GM18951 (cell line): ENCODE data around the gene AAK1.
"Not testable (repeated sequence)": the region's sequence is repeated elsewhere in the genome, so short reads cannot be mapped to it uniquely, and the experiment has no call there.

ENCODE experiments used
- POLR2A ChIP-seq: IDR thresholded peaks from 4 replicates; pipeline ENCODE4 v1.6.1; 2011; ENCODE audit warnings: mild to moderate bottlenecking; ENCODE audit not compliant: insufficient read length, insufficient read depth; ENCODE audit errors: extremely low read depth
- in situ Hi-C: fragments of 300-500 bp; cut with MboI; formaldehyde crosslinking; loops from one replicate; pipeline ENCODE4 v1.12.0; 2022; ENCODE audit warnings: low sequenced_read_pairs, mixed read lengths, inconsistent platforms; ENCODE audit not compliant: unreplicated experiment

The AAK1 gene

DNA sequence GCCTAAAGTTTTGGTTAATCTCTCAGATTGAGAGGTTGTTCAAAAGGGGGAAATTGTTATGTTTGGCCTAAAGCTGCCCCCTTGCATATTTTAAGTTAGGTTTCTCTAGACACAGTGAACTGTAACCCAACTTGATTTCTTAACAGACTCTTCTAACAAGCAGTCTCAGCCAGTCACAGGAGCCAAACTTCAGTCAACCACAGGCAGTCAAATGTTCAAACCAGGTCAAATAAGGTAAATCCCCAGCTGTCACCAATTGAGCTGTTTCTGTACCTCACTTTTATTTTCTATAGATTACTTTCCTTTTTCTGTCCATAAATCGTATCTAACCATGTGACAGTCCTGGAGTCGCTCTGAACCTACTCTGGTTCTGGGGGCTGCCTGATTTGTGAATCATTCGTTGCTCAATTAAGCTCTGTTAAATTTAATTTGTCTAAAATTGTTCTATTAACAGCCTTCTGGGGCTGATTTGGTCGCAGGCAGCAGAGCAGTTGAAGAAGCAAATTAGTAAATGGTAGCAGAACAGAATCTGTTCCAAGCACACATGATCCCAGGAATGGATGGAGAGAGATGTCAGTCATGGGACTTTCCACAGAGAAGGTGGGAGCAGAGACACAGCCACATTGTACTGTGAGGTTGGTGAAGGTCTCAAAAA is 189.9 kb downstream of the AAK1 start:
- in situ Hi-C loops, result no loop called here
- no peak for TF ChIP-seq POLR2A

DNA sequence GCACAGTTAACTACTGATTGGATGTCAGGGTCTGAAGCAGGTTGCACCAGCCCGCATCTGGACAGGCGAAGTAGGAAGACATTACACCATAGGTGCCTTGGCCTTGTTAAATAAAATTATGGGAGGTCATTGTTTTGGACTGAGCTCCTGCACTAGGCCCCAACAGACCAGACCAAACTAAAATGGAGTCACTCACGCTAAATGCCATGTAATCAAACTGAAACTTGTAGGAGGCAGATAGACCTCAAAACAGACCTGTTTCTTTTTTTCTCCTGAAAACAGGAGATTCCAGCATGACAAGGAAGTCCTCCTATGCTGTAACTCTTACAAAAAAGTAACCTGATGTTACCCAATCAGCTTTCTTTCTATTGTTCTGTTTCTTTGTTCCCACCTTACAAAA is 190.9 kb downstream of the AAK1 start:
- in situ Hi-C loops, result no loop called here
- no peak for TF ChIP-seq POLR2A

DNA sequence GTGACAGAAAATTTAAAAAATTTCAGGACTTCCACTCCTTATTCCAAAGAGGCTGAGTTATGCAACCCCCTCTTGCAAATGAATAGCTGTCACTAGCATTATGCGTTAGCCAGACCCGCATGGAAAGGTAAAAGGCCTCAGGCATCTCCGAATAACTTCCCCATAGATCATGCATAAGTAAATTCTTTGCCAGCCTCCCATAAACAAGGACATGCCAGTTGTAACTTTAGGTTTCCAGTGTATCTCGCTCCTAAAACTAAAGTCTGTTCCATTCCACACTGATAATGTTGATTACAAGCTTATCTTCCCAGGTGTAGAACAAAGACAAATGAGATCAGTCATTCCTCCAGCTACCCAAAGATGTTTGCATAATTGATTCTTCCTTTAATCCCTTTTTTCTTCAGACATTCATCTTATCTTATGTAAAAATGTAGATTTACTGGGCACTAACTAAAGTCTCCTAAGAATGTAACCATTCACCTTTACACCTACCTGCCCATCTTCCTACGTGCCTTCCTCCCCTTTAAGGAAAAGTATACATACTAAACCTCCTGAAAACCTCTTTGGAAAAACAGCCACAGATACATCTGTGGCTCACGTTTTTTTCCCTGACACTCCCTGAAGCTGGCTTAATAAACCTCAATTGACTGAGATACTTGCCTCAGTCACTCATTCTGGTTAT is 192.7 kb downstream of the AAK1 start:
- TF ChIP-seq POLR2A, result no peak
- in situ Hi-C loops, result no loop called here

DNA sequence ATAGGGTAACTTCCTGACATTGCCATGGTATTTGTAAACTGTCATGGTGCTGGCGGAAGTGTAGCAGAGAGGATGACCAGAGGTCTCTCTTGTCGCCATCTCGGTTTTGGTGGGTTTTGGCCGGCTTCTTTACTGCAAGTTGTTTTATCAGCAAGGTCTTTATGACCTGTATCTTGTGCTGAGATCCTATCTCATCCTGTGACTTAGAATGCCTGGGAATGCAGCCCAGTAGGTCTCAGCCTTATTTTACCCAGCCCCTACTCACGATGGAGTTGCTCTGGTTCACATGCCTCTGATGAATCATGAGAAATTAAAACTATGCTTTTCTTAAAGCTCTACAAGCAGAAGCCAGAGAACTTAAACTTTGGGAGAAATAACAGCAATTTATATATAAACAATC is 193.6 kb downstream of the AAK1 start:
- in situ Hi-C loops, result no loop called here
- no peak for TF ChIP-seq POLR2A

DNA sequence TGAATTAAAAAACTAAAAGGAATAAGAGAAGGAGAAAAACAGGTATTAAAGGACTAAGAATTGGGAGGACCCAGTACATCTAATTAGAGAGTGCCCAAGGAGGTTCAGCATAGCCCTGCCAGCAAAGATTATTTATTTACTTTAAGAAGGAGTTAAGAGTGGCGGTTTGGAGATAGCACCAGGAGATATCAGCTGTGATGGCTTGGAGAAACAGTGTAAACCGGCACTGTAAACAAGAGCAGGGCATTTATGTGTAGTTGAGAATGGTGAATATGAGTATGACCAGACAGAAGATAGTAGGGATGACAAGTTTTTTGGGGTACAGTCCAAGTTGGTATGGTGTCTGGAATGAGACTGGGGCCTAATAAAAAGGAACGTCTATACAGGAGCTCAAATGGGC is 199.9 kb downstream of the AAK1 start:
- in situ Hi-C loops, result not testable (repeated sequence)

DNA sequence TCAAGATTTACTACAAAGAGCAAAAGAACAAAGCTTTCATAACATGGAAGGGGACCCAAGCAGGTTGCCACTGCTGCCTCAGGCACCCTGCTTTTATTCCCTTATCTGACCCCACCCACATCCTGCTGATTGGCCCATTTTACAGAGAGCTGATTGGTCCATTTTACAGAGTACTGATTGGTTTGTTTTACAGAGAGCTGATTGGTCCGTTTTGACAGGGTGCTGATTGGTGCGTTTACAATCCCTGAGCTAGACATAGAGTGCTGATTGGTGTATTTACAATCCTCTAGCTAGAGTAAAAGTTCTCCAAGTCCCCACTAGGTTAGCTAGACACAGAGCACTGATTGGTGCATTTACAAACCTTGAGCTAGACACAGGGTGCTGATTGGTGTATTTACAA is 204.0 kb downstream of the AAK1 start:
- in situ Hi-C loops, result not testable (repeated sequence)

DNA sequence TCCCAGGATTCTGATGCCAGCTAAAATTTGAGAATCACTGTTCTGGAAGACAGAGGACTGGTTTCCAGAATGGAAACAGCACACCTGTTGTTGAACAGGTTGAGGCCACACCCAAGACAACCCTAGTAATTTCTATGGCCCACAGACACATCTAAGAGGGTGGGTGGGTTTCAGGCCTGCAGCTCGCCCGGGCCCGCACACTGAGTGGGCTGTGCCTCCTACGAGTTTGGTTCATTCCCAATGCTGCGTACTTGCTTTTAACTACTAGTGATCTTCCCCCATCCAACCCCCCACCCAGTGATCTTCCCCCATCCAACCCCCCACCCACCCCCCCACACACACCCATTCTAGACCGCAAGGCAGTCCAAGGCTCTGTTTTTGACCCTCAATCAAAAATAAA is 205.0 kb downstream of the AAK1 start:
- in situ Hi-C loops, result no loop called here
- no peak for TF ChIP-seq POLR2A

DNA sequence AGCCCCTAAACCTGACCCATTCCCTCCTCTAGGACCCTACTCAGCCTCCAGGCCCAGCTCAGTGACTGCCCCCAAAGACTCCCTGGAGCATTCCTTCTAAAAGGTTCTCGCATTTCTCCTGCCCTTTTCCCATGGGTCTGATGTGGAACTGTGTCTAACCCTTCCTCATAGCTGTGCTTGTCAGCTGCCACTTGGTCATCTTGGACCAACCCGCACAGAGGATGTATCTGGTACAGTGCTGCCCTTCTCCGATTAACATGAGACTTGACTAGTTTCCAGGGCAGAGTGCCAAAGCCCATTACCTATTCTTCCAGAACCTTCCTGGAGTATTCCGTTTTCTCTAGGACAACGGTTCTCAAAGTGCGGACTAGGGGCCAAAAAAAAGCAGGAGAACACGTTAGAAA is 205.8 kb downstream of the AAK1 start:
- no peak for TF ChIP-seq POLR2A
- in situ Hi-C loops, result no loop called here

DNA sequence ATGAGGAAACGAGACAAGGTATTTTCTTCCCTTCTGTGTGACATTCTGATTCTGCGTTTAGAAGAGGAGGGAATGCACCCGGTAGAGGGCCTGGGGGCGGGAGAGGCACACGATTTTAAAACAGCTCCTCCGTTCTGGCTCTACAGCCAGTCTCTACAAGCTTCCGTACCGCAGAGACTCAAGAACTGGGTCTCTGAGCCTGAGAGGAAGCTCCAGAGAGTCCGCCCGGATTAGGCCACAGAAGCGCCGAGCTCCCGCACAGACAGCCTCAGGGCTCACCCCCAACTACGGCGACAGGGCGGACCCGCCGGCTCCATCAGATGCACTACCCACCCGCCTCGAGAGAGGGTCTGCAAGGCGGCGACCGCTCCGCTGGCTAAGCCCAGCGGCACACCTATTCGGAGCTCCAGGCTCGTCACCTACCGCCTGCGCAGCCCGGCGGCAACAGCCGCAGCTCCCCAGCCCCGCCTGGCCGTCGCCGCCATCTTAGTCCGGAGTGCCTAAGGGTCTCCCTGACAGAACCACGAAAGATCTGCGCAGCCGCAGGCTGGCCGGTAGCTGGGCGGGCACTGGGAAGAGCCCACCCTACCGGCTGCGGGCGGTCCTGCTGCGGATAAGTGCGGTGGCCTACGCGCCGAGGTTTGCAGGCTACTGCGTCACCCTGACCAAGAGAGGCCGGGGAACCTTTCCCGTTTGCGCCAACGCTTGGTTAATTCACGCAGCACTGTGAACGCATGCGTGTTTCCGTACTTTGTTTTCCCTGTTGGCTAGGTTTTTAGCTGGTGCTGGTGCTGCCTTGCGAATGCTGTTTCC is 206.4 kb downstream of the AAK1 start, which contains the start of gene NFU1:
TSS of gene NFU1 (minus strand) at position 498 of the 813 bp plus-strand sequence. CDS start at position 485, 13 bp downstream.
- in situ Hi-C loops, result no loop called here
- TF ChIP-seq POLR2A, result peak; percentile 95

DNA sequence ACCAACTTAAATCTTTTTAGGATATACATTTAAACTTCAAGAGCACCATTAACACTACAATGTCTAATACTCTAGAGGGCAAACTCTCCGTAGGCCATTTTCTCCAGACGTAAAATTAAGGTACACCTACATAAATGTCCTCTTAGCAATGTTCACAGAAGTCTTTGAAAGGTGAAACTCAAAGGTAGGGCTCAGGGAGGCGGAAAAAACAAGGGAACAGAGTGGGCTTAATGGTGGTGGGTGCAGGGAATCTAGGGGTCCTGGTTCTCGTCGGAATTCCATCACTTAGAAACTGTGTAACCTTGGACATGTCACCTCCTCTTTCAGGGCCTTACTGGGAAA is 207.0 kb downstream of the AAK1 start:
- in situ Hi-C loops, result no loop called here
- no peak for TF ChIP-seq POLR2A

DNA sequence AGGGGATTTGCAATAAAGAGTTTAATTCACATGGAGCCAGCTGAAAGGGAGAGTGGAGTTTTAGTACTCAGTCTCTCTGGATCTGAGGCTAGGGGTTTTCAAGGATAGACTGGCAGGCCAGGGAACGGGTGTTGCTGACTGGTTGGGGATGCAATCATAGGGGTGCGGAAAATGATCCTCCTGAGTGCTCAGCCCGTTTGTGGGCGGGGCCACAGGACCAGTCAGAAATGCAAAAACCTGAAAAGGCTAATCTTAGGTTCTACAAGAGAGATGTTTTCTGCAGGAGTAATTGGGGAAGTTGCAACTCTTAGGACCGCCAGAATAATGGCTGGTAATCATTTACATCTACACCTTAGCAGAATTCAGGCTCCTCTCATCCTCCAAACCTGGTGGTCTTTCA is 208.8 kb downstream of the AAK1 start:
- in situ Hi-C loops, result no loop called here
- no peak for TF ChIP-seq POLR2A

DNA sequence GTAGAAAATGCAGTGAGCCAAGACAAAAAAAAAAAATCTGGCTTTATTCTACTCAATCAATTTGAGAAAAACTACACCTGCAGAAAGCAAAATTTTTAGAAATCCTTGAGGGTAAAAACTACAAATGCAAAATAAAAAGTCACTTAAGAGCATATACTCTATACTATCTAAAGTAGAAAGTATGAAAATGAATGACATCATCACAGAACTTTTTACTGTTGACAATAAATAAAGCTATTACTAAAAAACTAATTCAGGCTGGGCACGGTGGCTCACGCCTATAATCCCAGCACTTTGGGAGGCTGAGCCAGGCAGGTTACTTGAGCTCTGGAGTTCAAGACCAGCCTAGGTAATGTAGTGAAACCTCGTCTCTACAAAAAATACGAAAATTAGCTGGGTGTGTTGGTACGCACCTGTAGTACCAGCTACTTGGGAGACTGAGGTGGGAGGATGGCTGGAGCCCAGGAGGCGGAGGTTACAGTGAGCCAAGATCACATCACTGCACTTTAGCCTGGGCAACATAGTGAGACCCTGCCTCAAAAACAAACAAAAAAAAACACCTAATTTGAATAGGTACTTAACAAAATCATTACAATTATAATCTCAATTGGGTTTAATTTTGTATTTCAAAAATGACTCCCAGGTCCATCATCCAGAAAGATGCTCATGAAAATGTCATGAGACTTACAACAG is 213.9 kb downstream of the AAK1 start:
- no peak for TF ChIP-seq POLR2A
- in situ Hi-C loops, result no loop called here

DNA sequence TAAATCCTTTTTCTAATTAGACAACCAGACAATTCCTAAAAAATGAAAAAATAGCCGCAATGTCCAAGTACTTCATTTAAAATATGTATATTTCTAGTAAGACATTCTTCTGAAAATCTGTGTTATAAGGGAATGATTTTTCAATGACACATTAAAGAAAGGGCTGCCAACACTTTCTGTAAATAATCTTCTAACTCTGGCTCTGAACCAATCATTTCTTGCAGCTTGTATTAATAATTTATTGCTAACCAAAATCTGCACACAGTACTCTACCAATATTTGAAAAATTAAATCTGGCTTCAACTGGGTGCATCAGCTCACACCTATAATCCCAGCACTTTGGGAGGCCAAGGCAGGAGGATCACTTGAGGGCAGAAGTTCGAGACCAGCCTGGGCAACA is 214.6 kb downstream of the AAK1 start:
- in situ Hi-C loops, result no loop called here
- TF ChIP-seq POLR2A, result no peak
